ENCODE data around the gene PNPLA2. TPM values are rescaled to one million over a fixed set of nuclear protein-coding genes. Genes with fewer than 3 reads are reported as not detected.

PNPLA2 gene
- total and polyA plus RNA-seq, 2 donors from 2014 or later = 67.9 to 173 TPM

- Histone ChIP-seq H3K4me3 (ENCODE audit: low read length in 3 of 3) (peak overlapping the region in 2 of 3 donors; percentile 47 to 80), H3K36me3 (ENCODE audit: control insufficient read depth in 2 of 3, insufficient read depth in 3 of 3, low read length in 3 of 3) (peaks cover 0 to 13% (median 3%) of the 10 kb centered on the region in 3 donors), H3K27me3 (ENCODE audit: control insufficient read depth, insufficient read depth, low read length) (no peaks in the 10 kb centered on the region), H3K9me3 (ENCODE audit: control insufficient read depth in 2 of 3, insufficient read depth in 1 of 3, low read length in 3 of 3) (no peaks in the 10 kb centered on the region), H3K4me1 (ENCODE audit: control insufficient read depth in 2 of 3, insufficient read depth in 2 of 3, low read depth in 1 of 3, low read length in 3 of 3) (peaks cover 0 to 36% (median 15%) of the 10 kb centered on the region in 3 donors), H3K27ac (ENCODE audit: low read depth in 2 of 2, low read length in 2 of 2) (peak overlapping the region; percentile 92 to 93), H3K9ac (ENCODE audit: low read length in 3 of 3) (peak overlapping the region in 1 of 3 donors; percentile 75)
- FAIRE-seq (no peak), DNase-seq (peak; percentile 85 to 98 (median 87))
- no peak for TF ChIP-seq CTCF (IDR thresholded peaks at IDR 0.05; ENCODE audit: borderline replicate concordance, extremely low read depth, insufficient read depth)
- intact Hi-C loops (cut with DNase I) = no loop called here
Observed at GRCh38 chr11:843818-844692, 25.3 kb downstream of the PNPLA2 start.

DNA sequence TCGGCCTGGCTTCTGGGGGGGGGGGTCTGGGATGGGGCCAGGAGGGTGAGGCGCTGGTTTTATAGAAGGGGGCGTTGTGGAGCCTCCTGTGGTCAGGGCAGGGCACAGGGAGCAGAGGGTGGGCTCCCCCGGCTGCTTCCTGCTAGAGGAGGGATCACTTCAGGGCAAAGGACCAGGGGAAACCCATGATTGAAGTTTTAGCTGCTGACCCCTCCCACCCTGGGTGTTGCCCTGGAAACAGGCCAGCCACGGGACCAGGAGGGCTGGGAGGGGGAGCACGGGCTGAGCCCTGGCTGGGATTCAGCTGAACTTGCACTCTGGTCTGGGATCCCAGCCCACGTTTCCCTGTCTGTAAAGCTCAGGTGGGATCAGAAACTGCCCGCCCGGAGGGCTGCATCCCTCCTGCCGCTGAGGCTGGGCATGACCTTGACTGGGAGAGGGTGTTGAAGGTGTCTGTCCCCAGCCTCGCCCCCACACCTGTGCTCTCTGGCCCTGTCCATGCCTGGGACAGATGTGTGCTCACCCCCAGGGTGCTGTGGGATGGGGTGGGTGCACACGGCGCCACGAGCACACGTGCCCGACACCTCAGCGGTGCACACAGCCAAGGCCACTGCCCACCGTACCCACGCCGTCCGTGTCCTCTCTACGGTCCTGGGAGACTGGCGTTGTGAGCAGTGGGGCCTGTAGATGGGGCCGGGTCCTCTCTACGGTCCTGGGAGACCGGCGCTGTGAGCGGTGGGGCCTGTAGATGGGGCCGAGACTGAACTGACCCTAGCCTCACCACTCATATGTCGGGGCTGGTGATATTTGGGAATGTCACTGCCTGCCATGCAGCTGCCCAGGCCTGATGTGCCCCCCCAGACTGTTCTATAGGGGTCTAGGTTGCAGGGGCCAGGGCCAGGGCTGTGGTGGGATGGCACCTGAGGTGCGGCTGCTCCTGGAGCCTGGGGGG is 26.3 kb downstream of the PNPLA2 start:
- H3K4me1 ChIP-seq (ENCODE audit: control insufficient read depth in 2 of 3, insufficient read depth in 2 of 3, low read depth in 1 of 3, low read length in 3 of 3) = peaks cover 0 to 39% (median 15%) of the 10 kb centered on the region in 3 donors
- no peaks in the 10 kb centered on the region for H3K27me3 ChIP-seq (ENCODE audit: control insufficient read depth, insufficient read depth, low read length)
- intact Hi-C loops (cut with DNase I) = no loop called here
- peaks cover 0 to 4% (median 2%) of the 10 kb centered on the region in 3 donors for H3K36me3 ChIP-seq (ENCODE audit: control insufficient read depth in 2 of 3, insufficient read depth in 3 of 3, low read length in 3 of 3)
- no peaks in the 10 kb centered on the region for H3K9me3 ChIP-seq (ENCODE audit: control insufficient read depth in 2 of 3, insufficient read depth in 1 of 3, low read length in 3 of 3)
- peak overlapping the region in 2 of 3 donors; percentile 30 to 80 for H3K4me3 ChIP-seq (ENCODE audit: low read length in 3 of 3)
- peak overlapping the region in 2 of 3 donors; percentile 11 to 61 for H3K9ac ChIP-seq (ENCODE audit: low read length in 3 of 3)
- no peak for TF ChIP-seq CTCF (IDR thresholded peaks at IDR 0.05; ENCODE audit: borderline replicate concordance, extremely low read depth, insufficient read depth)
- FAIRE-seq (no peak), DNase-seq (peak; percentile 91 to 98 (median 93))
- peak overlapping the region; percentile 92 to 93 for H3K27ac ChIP-seq (ENCODE audit: low read depth in 2 of 2, low read length in 2 of 2)

GRCh38 chr11:845872-846495 is 27.3 kb downstream of the PNPLA2 start:
- no peak for DNase-seq
- Histone ChIP-seq H3K4me3 (ENCODE audit: low read length in 3 of 3) (no peak overlapping the region), H3K9ac (ENCODE audit: low read length in 3 of 3) (no peak overlapping the region), H3K4me1 (ENCODE audit: control insufficient read depth in 2 of 3, insufficient read depth in 2 of 3, low read depth in 1 of 3, low read length in 3 of 3) (peaks cover 0 to 31% (median 15%) of the 10 kb centered on the region in 3 donors), H3K27ac (ENCODE audit: low read depth in 2 of 2, low read length in 2 of 2) (no peak overlapping the region), H3K36me3 (ENCODE audit: control insufficient read depth in 2 of 3, insufficient read depth in 3 of 3, low read length in 3 of 3) (no peaks in the 10 kb centered on the region), H3K27me3 (ENCODE audit: control insufficient read depth, insufficient read depth, low read length) (no peaks in the 10 kb centered on the region), H3K9me3 (ENCODE audit: control insufficient read depth in 2 of 3, insufficient read depth in 1 of 3, low read length in 3 of 3) (no peaks in the 10 kb centered on the region)
- TF ChIP-seq CTCF (IDR thresholded peaks at IDR 0.05; ENCODE audit: borderline replicate concordance, extremely low read depth, insufficient read depth) = no peak
- no peak for FAIRE-seq
- intact Hi-C loops (cut with DNase I) = no loop called here

Measured in kidney (tissue), 14 donors.